KMS-11 (cell line): ENCODE measurements around the gene SRPRB.

Source experiments
- H2AFZ ChIP-seq: fragments of 200-600 bp; sonication (generic); 2 replicates; pipeline ENCODE4 v1.6.1; 2016; ENCODE audit warnings: antibody characterized with exemption, mixed run types, low read depth
- H3K27ac ChIP-seq: fragments of 200-600 bp; sonication (generic); 2 replicates; pipeline ENCODE4 v1.6.1; 2016; ENCODE audit warnings: mild to moderate bottlenecking, mixed run types
- H3K27me3 ChIP-seq: fragments of 200-600 bp; sonication (generic); 2 replicates; pipeline ENCODE4 v1.6.1; 2017; ENCODE audit warnings: mild to moderate bottlenecking, low read depth, mixed run types, moderate library complexity; ENCODE audit not compliant: insufficient read depth
- H3K36me3 ChIP-seq: fragments of 200-600 bp; sonication (generic); 2 replicates; pipeline ENCODE4 v1.6.1; 2017; ENCODE audit warnings: mild to moderate bottlenecking, mixed run types; ENCODE audit not compliant: insufficient read depth
- H3K4me1 ChIP-seq: fragments of 200-600 bp; sonication (generic); 2 replicates; pipeline ENCODE4 v1.6.1; 2016; ENCODE audit warnings: mild to moderate bottlenecking, low read depth, mixed run types; ENCODE audit not compliant: poor library complexity, severe bottlenecking
- H3K4me2 ChIP-seq: fragments of 200-600 bp; sonication (generic); 2 replicates; pipeline ENCODE4 v1.7.0; 2016; ENCODE audit warnings: mild to moderate bottlenecking, mixed run types
- H3K4me3 ChIP-seq: fragments of 200-600 bp; sonication (generic); IDR thresholded peaks from 2 replicates; pipeline ENCODE4 v1.6.1; 2017; ENCODE audit warnings: low read depth, low read length, mixed read lengths; ENCODE audit not compliant: insufficient read depth
- H3K79me2 ChIP-seq: fragments of 200-600 bp; sonication (generic); 2 replicates; pipeline ENCODE4 v1.6.1; 2016; ENCODE audit warnings: low read depth, mixed run types; ENCODE audit not compliant: insufficient read depth
- H3K9ac ChIP-seq: fragments of 200-600 bp; sonication (generic); 2 replicates; pipeline ENCODE4 v1.6.1; 2016; ENCODE audit warnings: mild to moderate bottlenecking, mixed run types
- H4K20me1 ChIP-seq: fragments of 200-600 bp; sonication (generic); 2 replicates; pipeline ENCODE4 v1.6.1; 2016; ENCODE audit warnings: mild to moderate bottlenecking, mixed run types; ENCODE audit not compliant: insufficient read depth
- TF ChIP-seq, protein P1 (sequence below): fragments of 200-600 bp; sonication (generic); conservative IDR thresholded peaks from 2 replicates; pipeline ENCODE4 v1.6.1; 2017; ENCODE audit warnings: low read depth, mild to moderate bottlenecking, antibody characterized with exemption, low read length, moderate library complexity, mixed read lengths

Gene SRPRB

DNA sequence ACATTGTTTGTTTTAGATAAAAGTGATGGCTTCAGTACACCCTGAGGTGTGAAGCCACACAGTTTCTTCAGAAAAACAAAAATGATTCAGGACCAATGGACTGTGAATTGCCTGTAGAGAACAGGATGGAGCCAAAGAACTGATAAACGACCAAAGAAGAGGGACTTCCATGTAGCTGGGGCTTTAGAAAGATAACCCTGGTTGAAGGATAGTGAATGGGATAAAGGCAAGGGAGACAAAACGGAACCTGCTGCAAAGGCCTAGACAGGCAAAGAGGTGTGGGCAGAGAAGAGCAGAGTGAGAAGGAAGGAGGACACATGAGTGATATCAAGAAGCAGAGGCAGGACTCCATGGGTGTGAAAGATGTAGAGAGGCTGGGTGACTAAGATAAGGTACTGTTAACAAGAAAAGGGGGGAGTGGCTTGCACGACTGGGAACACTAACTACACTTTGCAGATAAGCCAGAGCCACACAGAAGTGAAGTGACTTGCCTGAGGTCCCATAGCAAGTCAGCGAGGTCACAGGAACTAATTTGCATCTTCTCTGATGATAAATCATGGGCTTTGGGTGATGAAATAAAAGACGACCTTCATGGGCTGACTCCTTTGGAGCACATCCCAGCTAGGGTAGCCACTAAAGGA lies 45.8 kb downstream of the SRPRB start:
- Histone ChIP-seq H3K79me2 (no peaks in the 10 kb centered on the region), H2AFZ (no peak overlapping the region), H3K9ac (no peak overlapping the region), H4K20me1 (no peaks in the 10 kb centered on the region), H3K36me3 (no peaks in the 10 kb centered on the region), H3K4me1 (no peaks in the 10 kb centered on the region), H3K27ac (no peak overlapping the region), H3K27me3 (no peaks in the 10 kb centered on the region), H3K4me2 (no peak overlapping the region), H3K4me3 (no peak overlapping the region)
- TF ChIP-seq, protein P1, sequence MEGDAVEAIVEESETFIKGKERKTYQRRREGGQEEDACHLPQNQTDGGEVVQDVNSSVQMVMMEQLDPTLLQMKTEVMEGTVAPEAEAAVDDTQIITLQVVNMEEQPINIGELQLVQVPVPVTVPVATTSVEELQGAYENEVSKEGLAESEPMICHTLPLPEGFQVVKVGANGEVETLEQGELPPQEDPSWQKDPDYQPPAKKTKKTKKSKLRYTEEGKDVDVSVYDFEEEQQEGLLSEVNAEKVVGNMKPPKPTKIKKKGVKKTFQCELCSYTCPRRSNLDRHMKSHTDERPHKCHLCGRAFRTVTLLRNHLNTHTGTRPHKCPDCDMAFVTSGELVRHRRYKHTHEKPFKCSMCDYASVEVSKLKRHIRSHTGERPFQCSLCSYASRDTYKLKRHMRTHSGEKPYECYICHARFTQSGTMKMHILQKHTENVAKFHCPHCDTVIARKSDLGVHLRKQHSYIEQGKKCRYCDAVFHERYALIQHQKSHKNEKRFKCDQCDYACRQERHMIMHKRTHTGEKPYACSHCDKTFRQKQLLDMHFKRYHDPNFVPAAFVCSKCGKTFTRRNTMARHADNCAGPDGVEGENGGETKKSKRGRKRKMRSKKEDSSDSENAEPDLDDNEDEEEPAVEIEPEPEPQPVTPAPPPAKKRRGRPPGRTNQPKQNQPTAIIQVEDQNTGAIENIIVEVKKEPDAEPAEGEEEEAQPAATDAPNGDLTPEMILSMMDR = no peak

DNA sequence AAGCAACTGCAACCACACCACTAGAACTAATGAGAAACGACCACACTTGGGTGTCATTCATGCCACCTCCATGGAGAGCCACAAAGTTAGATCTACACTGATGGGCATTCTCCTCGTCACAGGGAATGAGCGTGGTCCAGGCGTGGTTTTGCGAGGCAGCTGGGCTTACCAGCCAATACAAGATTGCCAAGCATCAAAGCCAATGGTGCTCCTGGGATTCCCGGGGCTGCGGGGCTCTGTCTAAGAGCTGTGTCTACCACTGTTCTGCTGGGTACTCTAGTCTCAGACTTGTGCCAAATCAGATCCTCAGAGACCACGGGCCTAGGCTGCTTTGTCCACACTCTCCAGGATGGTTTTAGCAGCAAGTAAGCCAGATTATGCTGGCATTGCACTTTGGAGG lies 46.3 kb downstream of the SRPRB start:
- Histone ChIP-seq H3K36me3 (no peaks in the 10 kb centered on the region), H3K27me3 (no peaks in the 10 kb centered on the region), H4K20me1 (no peaks in the 10 kb centered on the region), H2AFZ (no peak overlapping the region), H3K79me2 (no peaks in the 10 kb centered on the region), H3K4me3 (no peak overlapping the region), H3K4me1 (no peaks in the 10 kb centered on the region), H3K9ac (no peak overlapping the region), H3K4me2 (no peak overlapping the region), H3K27ac (no peak overlapping the region)
- TF ChIP-seq, protein P1 = no peak

DNA sequence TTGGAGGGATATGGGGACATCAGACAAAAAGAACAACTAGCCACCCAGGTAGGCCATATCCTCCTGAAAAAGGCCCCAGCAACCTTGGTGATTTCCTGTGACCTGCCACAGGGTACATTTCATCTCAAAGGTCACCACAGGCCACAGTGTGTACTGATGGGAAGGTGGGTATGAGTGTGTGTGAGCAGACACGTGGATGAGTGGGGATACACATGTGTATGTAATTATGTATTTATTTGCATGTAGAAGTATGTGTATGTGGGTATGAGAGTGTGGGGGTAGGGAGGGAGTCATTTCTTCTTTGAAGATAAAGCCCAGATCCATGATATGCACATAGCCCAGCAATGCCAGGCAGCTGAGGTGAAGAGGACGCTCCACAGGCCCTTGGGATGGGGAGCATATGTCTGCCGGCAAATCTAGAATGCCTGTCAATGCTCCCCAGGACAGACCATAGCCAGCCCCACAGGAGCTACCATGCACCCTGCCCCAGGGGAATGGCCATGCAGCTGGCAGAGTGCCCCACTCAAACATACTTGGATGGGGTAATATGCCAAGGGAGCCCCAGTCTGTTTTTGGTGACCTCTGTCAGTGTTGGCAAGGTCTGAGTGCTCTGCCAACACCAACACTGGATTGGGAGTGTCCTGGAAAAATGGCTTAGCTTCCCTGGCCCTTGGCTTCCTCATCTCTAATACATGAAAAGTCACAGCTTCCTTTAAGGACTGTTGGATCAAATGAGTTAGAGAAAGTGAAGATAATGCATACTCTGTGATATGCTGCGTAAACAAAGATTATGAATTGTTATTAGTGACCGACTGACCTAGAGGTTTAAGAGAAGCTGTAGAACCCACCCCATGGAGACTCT lies 47.7 kb downstream of the SRPRB start:
- Histone ChIP-seq H3K36me3 (no peaks in the 10 kb centered on the region), H3K27me3 (no peaks in the 10 kb centered on the region), H3K4me2 (no peak overlapping the region), H3K27ac (no peak overlapping the region), H3K9ac (no peak overlapping the region), H2AFZ (no peak overlapping the region), H3K4me3 (no peak overlapping the region), H3K4me1 (no peaks in the 10 kb centered on the region), H3K79me2 (no peaks in the 10 kb centered on the region), H4K20me1 (no peaks in the 10 kb centered on the region)
- TF ChIP-seq, protein P1 = no peak

DNA sequence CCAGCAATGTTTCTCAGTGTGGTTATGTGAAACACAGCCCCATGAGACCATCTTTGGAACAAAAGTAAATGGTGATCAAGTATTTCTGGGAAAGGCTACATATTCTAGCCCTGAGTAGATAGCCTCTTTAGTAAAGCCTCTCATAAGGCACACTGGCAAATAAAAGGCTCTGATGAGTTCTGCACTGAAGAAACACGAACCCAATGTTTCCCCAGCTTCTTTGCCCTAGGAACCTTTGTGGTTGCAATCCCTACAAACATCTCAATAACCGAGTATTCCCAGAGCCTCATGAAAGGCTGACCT lies 48.3 kb downstream of the SRPRB start:
- Histone ChIP-seq H3K36me3 (no peaks in the 10 kb centered on the region), H4K20me1 (no peaks in the 10 kb centered on the region), H3K79me2 (no peaks in the 10 kb centered on the region), H3K27me3 (no peaks in the 10 kb centered on the region), H3K27ac (no peak overlapping the region), H2AFZ (no peak overlapping the region), H3K9ac (no peak overlapping the region), H3K4me2 (no peak overlapping the region), H3K4me1 (no peaks in the 10 kb centered on the region), H3K4me3 (no peak overlapping the region)
- TF ChIP-seq, protein P1 = no peak
